Measurements from ENCODE around the gene HIVEP3.

DNA sequence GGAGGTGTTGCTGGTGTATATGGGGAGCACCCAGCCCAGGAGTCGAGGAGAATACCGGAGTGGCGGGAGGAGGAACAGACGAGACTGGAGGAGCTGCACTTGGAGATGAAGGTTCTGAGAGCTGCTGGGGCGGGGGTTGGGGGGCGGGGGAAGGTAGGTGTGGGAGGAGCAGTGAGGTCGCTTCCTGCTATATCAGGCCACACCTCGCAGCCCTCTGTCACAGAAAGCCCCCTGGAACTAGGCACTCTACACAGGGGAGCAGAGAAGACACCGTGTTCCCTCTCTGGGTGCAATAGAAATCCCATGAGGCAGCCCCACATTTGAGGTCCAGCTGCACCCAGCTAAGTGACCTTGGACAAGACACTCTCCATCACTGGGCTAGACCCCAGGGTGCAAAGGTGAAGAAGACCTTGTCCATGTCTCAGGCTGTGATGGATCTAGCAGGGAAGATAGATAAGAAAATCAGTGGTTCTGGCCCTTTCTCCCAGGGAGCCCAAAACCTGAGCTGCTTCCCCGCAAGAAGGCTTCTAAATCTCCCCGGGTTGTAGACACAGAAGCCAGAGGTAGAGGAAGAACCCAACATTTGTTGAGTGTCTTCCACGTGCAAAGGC lies 278.5 kb downstream of the HIVEP3 start:
- TF ChIP-seq, protein P1, sequence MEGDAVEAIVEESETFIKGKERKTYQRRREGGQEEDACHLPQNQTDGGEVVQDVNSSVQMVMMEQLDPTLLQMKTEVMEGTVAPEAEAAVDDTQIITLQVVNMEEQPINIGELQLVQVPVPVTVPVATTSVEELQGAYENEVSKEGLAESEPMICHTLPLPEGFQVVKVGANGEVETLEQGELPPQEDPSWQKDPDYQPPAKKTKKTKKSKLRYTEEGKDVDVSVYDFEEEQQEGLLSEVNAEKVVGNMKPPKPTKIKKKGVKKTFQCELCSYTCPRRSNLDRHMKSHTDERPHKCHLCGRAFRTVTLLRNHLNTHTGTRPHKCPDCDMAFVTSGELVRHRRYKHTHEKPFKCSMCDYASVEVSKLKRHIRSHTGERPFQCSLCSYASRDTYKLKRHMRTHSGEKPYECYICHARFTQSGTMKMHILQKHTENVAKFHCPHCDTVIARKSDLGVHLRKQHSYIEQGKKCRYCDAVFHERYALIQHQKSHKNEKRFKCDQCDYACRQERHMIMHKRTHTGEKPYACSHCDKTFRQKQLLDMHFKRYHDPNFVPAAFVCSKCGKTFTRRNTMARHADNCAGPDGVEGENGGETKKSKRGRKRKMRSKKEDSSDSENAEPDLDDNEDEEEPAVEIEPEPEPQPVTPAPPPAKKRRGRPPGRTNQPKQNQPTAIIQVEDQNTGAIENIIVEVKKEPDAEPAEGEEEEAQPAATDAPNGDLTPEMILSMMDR (IDR thresholded peaks at IDR 0.05) = no peak
- TF ChIP-seq POLR2A (IDR thresholded peaks at IDR 0.05; ENCODE audit: low read depth) = no peak
